ENCODE results near the gene NPM1. TPM values are rescaled to one million over a fixed set of nuclear protein-coding genes. Genes with fewer than 3 reads are reported as not detected.
A peak's percentile ranks its signal among the peaks of the same experiment; 100 is the strongest.

NPM1 gene
- total RNA-seq, 1 donor from 2014 or later = 1,650 TPM

GRCh38 chr5:171431251-171431777 is 43.7 kb downstream of the NPM1 start:
- no peak for DNase-seq (ENCODE audit: extremely low spot score, unreplicated experiment)
- H3K4me3 Mint-ChIP-seq = no peak overlapping the region
- no peaks in the 10 kb centered on the region for H3K36me3 Mint-ChIP-seq
- no peaks in the 10 kb centered on the region for H3K9me3 Mint-ChIP-seq
- TF ChIP-seq CTCF (conservative IDR thresholded peaks at IDR 0.05) = no peak
- peaks cover 7% of the 10 kb centered on the region for H3K4me1 Mint-ChIP-seq (ENCODE audit: unreplicated experiment)
- H3K27ac Mint-ChIP-seq = no peak overlapping the region
- H3K27me3 Mint-ChIP-seq = peaks cover 3% of the 10 kb centered on the region

- Mint-ChIP-seq H3K36me3 (no peaks in the 10 kb centered on the region), H3K4me3 (no peak overlapping the region), H3K4me1 (ENCODE audit: unreplicated experiment) (peaks cover 7% of the 10 kb centered on the region), H3K27ac (no peak overlapping the region), H3K9me3 (no peaks in the 10 kb centered on the region), H3K27me3 (peaks cover 3% of the 10 kb centered on the region)
- no peak for TF ChIP-seq CTCF (conservative IDR thresholded peaks at IDR 0.05)
- no peak for DNase-seq (ENCODE audit: extremely low spot score, unreplicated experiment)
These were observed 44.4 kb downstream of the NPM1 start for GRCh38 chr5:171432076-171432475.

GRCh38 chr5:171432583-171433351 is 45.1 kb downstream of the NPM1 start:
- TF ChIP-seq CTCF (conservative IDR thresholded peaks at IDR 0.05) = no peak
- H3K4me3 Mint-ChIP-seq = no peak overlapping the region
- no peak overlapping the region for H3K27ac Mint-ChIP-seq
- no peaks in the 10 kb centered on the region for H3K36me3 Mint-ChIP-seq
- no peak for DNase-seq (ENCODE audit: extremely low spot score, unreplicated experiment)
- no peaks in the 10 kb centered on the region for H3K9me3 Mint-ChIP-seq
- H3K27me3 Mint-ChIP-seq = peaks cover 3% of the 10 kb centered on the region
- peaks cover 7% of the 10 kb centered on the region for H3K4me1 Mint-ChIP-seq (ENCODE audit: unreplicated experiment)

- DNase-seq (ENCODE audit: extremely low spot score, unreplicated experiment) = no peak
- no peaks in the 10 kb centered on the region for H3K36me3 Mint-ChIP-seq
- no peaks in the 10 kb centered on the region for H3K9me3 Mint-ChIP-seq
- H3K27me3 Mint-ChIP-seq = peaks cover 3% of the 10 kb centered on the region
- no peak overlapping the region for H3K4me3 Mint-ChIP-seq
- peaks cover 7% of the 10 kb centered on the region for H3K4me1 Mint-ChIP-seq (ENCODE audit: unreplicated experiment)
- TF ChIP-seq CTCF (conservative IDR thresholded peaks at IDR 0.05) = no peak
- no peak overlapping the region for H3K27ac Mint-ChIP-seq
These were observed 45.7 kb downstream of the NPM1 start for GRCh38 chr5:171433352-171433698.

- no peak for DNase-seq (ENCODE audit: extremely low spot score, unreplicated experiment)
- no peaks in the 10 kb centered on the region for H3K9me3 Mint-ChIP-seq
- H3K36me3 Mint-ChIP-seq = no peaks in the 10 kb centered on the region
- no peak overlapping the region for H3K4me3 Mint-ChIP-seq
- no peak overlapping the region for H3K27ac Mint-ChIP-seq
- peak; percentile 34 for TF ChIP-seq CTCF (conservative IDR thresholded peaks at IDR 0.05)
- no peaks in the 10 kb centered on the region for H3K27me3 Mint-ChIP-seq
- H3K4me1 Mint-ChIP-seq (ENCODE audit: unreplicated experiment) = peaks cover 10% of the 10 kb centered on the region
These were observed 46.5 kb downstream of the NPM1 start for GRCh38 chr5:171433982-171434676.
